Subcutaneous adipose tissue (tissue), 4 donors: ENCODE data around the gene STK39. TPM values are rescaled to one million over a fixed set of nuclear protein-coding genes. Genes with fewer than 3 reads are reported as not detected.

Experiments
- total RNA-seq, 4 donors: library from RNA; depleted of rRNA; stranded (reverse); fragments of >200 nt; gene quantifications; one replicate each; pipeline ENCODE4 v1.1.0, GENCODE V29; 2016
- TF ChIP-seq, protein P1 (sequence below): fragments of 450-650 bp; IDR thresholded peaks from one replicate; pipeline ENCODE4 v1.5.1; 2016; ENCODE audit warnings: low read depth, mild to moderate bottlenecking, control low read depth, antibody characterized with exemption, moderate library complexity

Gene STK39
- total RNA-seq, 4 donors from 2014 or later = 40.1 to 68.6 (median 56.5) TPM

DNA sequence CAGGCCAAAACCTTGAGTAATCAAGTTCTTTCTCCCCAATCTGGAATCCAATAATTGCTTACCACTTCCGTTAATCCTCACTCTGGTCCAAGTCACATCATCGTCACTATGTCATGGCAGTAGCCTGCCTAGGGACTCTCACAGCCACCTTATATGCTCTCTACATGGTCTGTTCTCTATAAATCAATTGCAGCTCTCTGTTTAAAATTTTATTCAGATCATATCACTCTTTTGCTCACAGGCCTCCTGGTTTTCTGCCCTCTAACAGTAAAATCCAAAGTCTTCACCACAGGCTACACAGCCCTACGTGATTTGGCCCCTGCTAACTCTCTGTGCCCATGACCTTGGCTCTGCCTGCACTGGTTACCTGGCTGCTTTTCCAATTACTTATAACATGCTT is 188.7 kb downstream of the STK39 start:
- TF ChIP-seq, protein P1, sequence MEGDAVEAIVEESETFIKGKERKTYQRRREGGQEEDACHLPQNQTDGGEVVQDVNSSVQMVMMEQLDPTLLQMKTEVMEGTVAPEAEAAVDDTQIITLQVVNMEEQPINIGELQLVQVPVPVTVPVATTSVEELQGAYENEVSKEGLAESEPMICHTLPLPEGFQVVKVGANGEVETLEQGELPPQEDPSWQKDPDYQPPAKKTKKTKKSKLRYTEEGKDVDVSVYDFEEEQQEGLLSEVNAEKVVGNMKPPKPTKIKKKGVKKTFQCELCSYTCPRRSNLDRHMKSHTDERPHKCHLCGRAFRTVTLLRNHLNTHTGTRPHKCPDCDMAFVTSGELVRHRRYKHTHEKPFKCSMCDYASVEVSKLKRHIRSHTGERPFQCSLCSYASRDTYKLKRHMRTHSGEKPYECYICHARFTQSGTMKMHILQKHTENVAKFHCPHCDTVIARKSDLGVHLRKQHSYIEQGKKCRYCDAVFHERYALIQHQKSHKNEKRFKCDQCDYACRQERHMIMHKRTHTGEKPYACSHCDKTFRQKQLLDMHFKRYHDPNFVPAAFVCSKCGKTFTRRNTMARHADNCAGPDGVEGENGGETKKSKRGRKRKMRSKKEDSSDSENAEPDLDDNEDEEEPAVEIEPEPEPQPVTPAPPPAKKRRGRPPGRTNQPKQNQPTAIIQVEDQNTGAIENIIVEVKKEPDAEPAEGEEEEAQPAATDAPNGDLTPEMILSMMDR = no peak

DNA sequence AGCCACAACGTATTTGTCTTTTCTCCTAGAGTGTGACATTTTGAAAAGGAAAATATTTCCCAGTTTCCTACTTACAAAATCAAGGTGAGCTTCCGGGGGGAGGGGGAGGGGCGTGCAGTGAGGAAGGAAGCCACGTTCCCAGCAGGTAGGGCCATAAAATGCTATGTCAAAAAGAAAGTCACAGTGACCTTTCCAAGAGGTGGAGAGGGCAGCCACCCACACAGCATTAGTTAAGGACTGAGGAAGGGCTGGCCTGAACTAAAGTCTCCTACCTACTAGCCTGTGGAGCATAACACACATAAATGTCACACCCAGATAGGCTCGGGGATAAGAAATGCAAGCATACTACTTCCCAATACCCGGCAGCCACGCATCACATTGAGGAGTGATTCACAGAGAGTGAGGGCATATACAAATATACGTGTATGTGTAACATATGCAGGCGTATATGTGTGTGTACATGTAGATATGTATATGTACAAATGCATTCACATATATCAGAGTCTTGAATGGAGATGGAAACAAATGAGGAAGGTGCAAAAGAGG is 191.1 kb downstream of the STK39 start:
- TF ChIP-seq, protein P1 = no peak

DNA sequence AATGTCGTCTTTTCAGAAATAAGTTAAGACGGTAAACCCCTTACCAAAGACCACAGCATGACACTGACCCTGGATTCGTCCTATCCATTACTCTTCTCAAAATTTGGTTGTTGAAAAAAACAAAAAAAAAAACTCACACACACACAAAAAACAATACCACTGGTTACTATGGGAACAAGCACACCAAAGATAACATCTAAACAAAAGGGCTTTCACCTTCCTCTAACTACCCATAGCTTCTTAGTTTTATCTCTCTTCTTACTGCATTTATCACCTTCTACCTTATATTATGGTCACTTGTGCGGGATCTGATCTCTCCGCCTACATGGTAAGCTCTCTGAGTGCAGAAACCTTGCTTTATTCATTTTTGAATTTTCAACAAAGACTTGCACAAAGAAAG is 192.7 kb downstream of the STK39 start:
- TF ChIP-seq, protein P1 = no peak

DNA sequence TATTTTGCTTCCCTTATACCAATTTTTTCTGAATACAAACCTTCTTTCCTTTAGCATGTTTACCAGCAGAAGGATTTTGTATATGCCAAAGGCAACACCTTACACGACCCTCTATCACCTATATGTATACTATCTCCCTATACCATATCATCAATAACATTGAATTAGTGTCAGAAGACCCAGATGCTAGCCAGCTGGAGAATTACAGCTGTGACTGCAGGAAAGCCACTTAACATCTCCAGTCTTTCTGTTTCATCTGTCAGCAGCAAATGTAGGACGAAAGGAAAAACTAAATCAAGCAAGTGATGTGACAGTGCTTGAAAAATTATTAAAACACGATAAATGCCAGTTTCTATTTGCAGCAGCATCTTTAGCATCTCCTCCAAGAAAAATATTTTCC is 193.7 kb downstream of the STK39 start:
- TF ChIP-seq, protein P1 = no peak

DNA sequence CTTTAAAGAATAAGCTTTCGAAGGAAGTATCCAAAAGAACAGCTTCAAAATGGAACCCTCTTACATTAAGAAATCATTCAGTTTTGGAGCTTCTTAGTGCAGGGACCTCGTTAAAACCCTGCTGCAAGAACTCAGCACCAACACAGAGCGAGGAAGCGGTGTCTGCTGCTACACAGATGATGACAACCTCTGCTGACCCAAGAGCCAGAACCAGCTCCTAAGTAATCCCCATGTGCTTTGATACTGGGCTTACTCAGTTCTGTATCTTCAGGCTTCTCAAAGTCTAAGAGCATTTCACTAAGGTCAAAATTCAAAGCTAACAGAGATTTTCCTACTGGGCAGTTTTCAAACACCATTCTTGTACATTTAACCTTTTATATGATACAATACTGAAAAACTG is 194.6 kb downstream of the STK39 start:
- TF ChIP-seq, protein P1 = no peak

DNA sequence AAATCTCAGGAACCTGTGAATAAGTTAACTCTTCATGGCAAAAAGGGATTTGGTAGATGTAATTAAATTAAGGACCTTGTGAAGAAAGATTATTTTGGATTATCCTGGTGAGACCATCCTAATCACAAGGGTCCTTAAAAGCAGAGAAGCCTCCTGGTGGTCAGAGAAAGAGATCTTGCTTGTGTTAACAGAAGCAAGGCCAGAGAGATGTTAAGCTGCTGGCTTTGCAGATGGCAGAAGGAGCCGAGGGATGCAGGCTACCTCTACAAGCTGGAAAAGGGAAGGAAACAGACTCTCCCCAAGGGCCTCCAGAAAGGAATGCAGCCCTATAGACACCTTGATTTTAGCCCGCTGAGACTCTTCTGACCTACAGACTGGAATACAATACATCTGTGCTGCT is 197.0 kb downstream of the STK39 start:
- TF ChIP-seq, protein P1 = no peak

DNA sequence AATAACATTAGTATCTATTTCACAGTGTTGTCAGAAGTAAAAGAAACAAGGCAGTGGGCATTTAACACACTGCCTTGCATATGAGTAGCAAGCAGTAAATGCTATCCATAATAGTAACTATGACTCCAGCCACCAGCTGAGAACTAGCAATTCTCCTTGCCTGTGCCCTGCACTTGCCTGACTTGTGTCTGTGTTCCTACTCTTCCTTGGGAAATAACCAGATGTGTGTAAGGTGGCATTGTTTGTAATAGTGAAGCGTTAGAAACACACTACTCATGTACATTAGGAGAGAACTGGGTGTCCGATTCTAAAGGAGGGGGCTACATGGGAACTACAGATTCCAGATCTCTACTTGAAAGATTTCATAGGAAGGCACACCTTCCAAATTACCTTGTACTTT is 197.8 kb downstream of the STK39 start:
- TF ChIP-seq, protein P1 = no peak
